DOHH2 (cell line): ENCODE measurements around the gene SAA2.

ENCODE experiments used
- H3F3A ChIP-seq: fragments of 200-600 bp; sonication (generic), shearing (Covaris generic); 2 replicates; pipeline ENCODE4 v1.6.0; 2016; ENCODE audit warnings: antibody characterized with exemption, mild to moderate bottlenecking; ENCODE audit not compliant: control insufficient read depth, insufficient read depth
- H3K27ac ChIP-seq: fragments of 200-600 bp; sonication (generic); 2 replicates; pipeline ENCODE4 v1.5.1; 2014; ENCODE audit warnings: low read depth, mild to moderate bottlenecking, low read length, moderate library complexity
- H3K27me3 ChIP-seq: fragments of 200-600 bp; sonication (generic); 2 replicates; pipeline ENCODE4 v1.6.1; 2014; ENCODE audit warnings: mild to moderate bottlenecking, low read length, mixed read lengths; ENCODE audit not compliant: control insufficient read depth
- H3K36me3 ChIP-seq: fragments of 200-600 bp; sonication (generic); 2 replicates; pipeline ENCODE4 v1.6.1; 2014; ENCODE audit warnings: mild to moderate bottlenecking, low read length, moderate library complexity, mixed read lengths; ENCODE audit not compliant: control insufficient read depth
- H3K4me1 ChIP-seq: fragments of 200-600 bp; sonication (generic); 2 replicates; pipeline ENCODE4 v1.6.1; 2014; ENCODE audit warnings: mild to moderate bottlenecking, low read length, mixed read lengths; ENCODE audit not compliant: control insufficient read depth
- H3K4me2 ChIP-seq: fragments of 200-600 bp; sonication (generic); 2 replicates; pipeline ENCODE4 v1.6.0; 2014; ENCODE audit warnings: mild to moderate bottlenecking, low read length, moderate library complexity
- H3K4me3 ChIP-seq: fragments of 200-600 bp; sonication (generic); 2 replicates; pipeline ENCODE4 v1.5.1; 2014; ENCODE audit warnings: mild to moderate bottlenecking, low read length, mixed read lengths
- H3K79me2 ChIP-seq: fragments of 200-600 bp; sonication (generic); 2 replicates; pipeline ENCODE4 v1.6.1; 2014; ENCODE audit warnings: mild to moderate bottlenecking, low read length, mixed read lengths; ENCODE audit not compliant: control insufficient read depth
- H3K9me2 ChIP-seq: fragments of 200-600 bp; sonication (generic); replicated peaks from 2 replicates; pipeline ENCODE4 v1.6.1; 2014; ENCODE audit warnings: mild to moderate bottlenecking, low read length, mixed read lengths; ENCODE audit not compliant: control insufficient read depth
- H3K9me3 ChIP-seq: fragments of 200-600 bp; sonication (generic); 2 replicates; pipeline ENCODE4 v1.6.1; 2014; ENCODE audit warnings: antibody characterized with exemption, low read length, mixed read lengths; ENCODE audit not compliant: control insufficient read depth, insufficient read depth
- H4K20me1 ChIP-seq: fragments of 200-600 bp; sonication (generic); 2 replicates; pipeline ENCODE4 v1.6.0; 2014; ENCODE audit warnings: low read depth, mild to moderate bottlenecking, antibody characterized with exemption, low read length, moderate library complexity; ENCODE audit not compliant: control insufficient read depth, insufficient read depth
- CTCF ChIP-seq: fragments of 200-600 bp; sonication (generic); IDR thresholded peaks from one replicate; pipeline ENCODE4 v1.5.1; 2014; ENCODE audit warnings: antibody characterized with exemption, mild to moderate bottlenecking, low read depth, low read length; ENCODE audit not compliant: poor library complexity, severe bottlenecking
- EZH2phosphoT487 ChIP-seq: fragments of 200-600 bp; sonication (generic); IDR thresholded peaks from 2 replicates; pipeline ENCODE4 v1.6.1; 2017; ENCODE audit warnings: borderline replicate concordance, mild to moderate bottlenecking, antibody characterized with exemption, low read length, moderate library complexity, mixed read lengths

The SAA2 gene

DNA sequence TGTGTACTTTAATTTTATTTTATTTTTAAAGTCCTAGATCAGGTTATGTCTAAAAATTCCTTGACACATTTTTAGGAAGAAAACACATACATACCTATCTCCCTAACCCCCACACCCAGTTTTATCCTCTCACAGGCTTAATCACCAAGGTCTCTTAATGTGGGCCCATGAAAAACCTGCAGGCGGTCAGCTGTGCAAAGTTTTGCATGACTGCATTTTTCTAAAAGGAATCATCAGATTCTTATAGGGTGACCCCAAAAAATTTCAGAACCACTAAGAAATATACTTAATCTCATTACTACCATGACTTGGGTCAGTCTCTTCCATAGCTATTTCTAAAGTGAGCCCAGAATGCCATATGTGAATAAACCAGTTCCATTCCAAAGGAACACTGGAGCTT is 37.4 kb upstream of the SAA2 start:
- no peak overlapping the region for H3K4me3 ChIP-seq
- H3K27ac ChIP-seq: no peak overlapping the region
- TF ChIP-seq EZH2phosphoT487 (no peak), CTCF (no peak)
- H3K9me2 ChIP-seq: no peaks in the 10 kb centered on the region
- no peaks in the 10 kb centered on the region for H3K27me3 ChIP-seq
- no peaks in the 10 kb centered on the region for H3K79me2 ChIP-seq
- H3K9me3 ChIP-seq: no peaks in the 10 kb centered on the region
- H3K36me3 ChIP-seq: peaks cover 77% of the 10 kb centered on the region
- peaks cover 4% of the 10 kb centered on the region for H3K4me1 ChIP-seq
- H3F3A ChIP-seq: no peaks in the 10 kb centered on the region
- H3K4me2 ChIP-seq: no peak overlapping the region
- no peaks in the 10 kb centered on the region for H4K20me1 ChIP-seq

- no peaks in the 10 kb centered on the region for H3K27me3 ChIP-seq
- H3K27ac ChIP-seq: no peak overlapping the region
- H3F3A ChIP-seq: no peaks in the 10 kb centered on the region
- H3K4me2 ChIP-seq: no peak overlapping the region
- H4K20me1 ChIP-seq: no peaks in the 10 kb centered on the region
- H3K4me3 ChIP-seq: no peak overlapping the region
- peaks cover 76% of the 10 kb centered on the region for H3K36me3 ChIP-seq
- TF ChIP-seq CTCF (no peak), EZH2phosphoT487 (no peak)
- H3K9me3 ChIP-seq: no peaks in the 10 kb centered on the region
- no peaks in the 10 kb centered on the region for H3K79me2 ChIP-seq
- H3K9me2 ChIP-seq: no peaks in the 10 kb centered on the region
- H3K4me1 ChIP-seq: peaks cover 9% of the 10 kb centered on the region
Observed at GRCh38 chr11:18282626-18283025, 34.2 kb upstream of the SAA2 start.

DNA sequence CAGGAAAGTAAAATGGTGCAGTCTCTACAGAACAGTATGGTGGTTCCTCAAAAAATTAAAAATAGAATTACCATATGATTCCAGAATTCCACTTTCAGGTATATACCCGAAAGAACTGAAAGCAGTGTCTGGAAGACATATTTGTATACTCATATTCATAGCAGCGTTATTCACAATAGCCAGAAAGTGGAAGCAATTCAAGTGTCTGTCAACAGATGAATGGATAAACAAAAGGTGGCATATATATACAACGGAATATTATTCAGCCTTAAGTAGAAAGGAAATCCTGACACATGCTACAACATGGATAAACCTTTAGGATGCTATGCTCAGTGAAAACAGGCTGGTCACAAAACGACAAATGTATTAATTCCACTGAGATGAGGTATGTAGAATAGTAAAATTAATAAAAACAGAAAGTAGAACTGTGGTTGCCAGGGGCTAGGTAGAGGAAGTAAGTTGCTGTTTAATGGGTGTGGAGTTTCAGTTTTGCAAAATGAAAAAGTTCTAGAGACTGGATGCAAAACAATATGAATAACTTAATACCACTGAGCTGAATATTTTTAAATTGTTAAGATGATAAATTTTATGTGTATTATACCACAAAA is 32.1 kb upstream of the SAA2 start:
- Histone ChIP-seq H3K4me3 (no peak overlapping the region), H3K4me1 (peaks cover 9% of the 10 kb centered on the region), H3K79me2 (no peaks in the 10 kb centered on the region), H3F3A (no peaks in the 10 kb centered on the region), H3K27me3 (no peaks in the 10 kb centered on the region), H3K9me2 (no peaks in the 10 kb centered on the region), H3K27ac (no peak overlapping the region), H3K4me2 (no peak overlapping the region), H3K9me3 (no peaks in the 10 kb centered on the region), H3K36me3 (peaks cover 59% of the 10 kb centered on the region), H4K20me1 (no peaks in the 10 kb centered on the region)
- TF ChIP-seq CTCF (no peak), EZH2phosphoT487 (no peak)
